Colonic mucosa (tissue), 4 donors: ENCODE results near the gene HIF3A. TPM values are rescaled to one million over a fixed set of nuclear protein-coding genes. Genes with fewer than 3 reads are reported as not detected.

ENCODE experiments used
- DNase-seq: peaks from one replicate; pipeline ENCODE4 v3.0.0-alpha.2; 2020
- H3K27ac ChIP-seq: fragments of 200-600 bp; one replicate; pipeline ENCODE4 v1.8.0; 2021
- H3K27me3 ChIP-seq: fragments of 200-600 bp; one replicate; pipeline ENCODE4 v1.8.0; 2021
- H3K36me3 ChIP-seq: fragments of 200-600 bp; one replicate; pipeline ENCODE4 v1.8.0; 2021
- H3K4me1 ChIP-seq: fragments of 200-600 bp; one replicate; pipeline ENCODE4 v1.8.0; 2021; ENCODE audit warnings: mild to moderate bottlenecking
- H3K4me3 ChIP-seq: fragments of 200-600 bp; one replicate; pipeline ENCODE4 v1.8.0; 2021
- H3K9ac ChIP-seq, 2 donors: one replicate each; pipeline ENCODE4 v1.7.0; 2013; ENCODE audit warnings: control low read depth in 2 of 2, low read depth in 2 of 2, low read length in 2 of 2
- H3K9me3 ChIP-seq: fragments of 200-600 bp; one replicate; pipeline ENCODE4 v1.8.0; 2021
- CTCF ChIP-seq: fragments of 200-600 bp; IDR thresholded peaks from one replicate; pipeline ENCODE4 v1.8.0; 2022; ENCODE audit warnings: antibody characterized with exemption, mild to moderate bottlenecking
- intact Hi-C: fragments of 100-400 bp; cut with DNase I; formaldehyde crosslinking; loops from one replicate; pipeline ENCODE4 v1.14.1; 2022
- total RNA-seq, 2 donors: library from RNA; stranded (reverse); fragmentation: NEBNext Ultra II Directional in 1 of 2; extraction: Animal tissue kit (Norgen Biotek cat#: 25700) in 1 of 2; gene quantifications; one replicate each; pipeline ENCODE4 v1.2.1, GENCODE V29; 2021
- donor health status: healthy.
- donor health status: DM: no; HTN: no; CAD: no.
- donor health status: DM: no; HTN: no; CAD: no.

The HIF3A gene
- total RNA-seq, 2 donors from 2014 or later = 5.7 to 7.1 TPM

GRCh38 chr19:46357846-46358583, 61.2 kb downstream of the HIF3A start:
- no peaks in the 10 kb centered on the region for H3K27me3 ChIP-seq
- no peak overlapping the region for H3K9ac ChIP-seq
- H3K4me1 ChIP-seq = no peaks in the 10 kb centered on the region
- H3K36me3 ChIP-seq = no peaks in the 10 kb centered on the region
- no peaks in the 10 kb centered on the region for H3K9me3 ChIP-seq
- TF ChIP-seq CTCF = no peak
- no peak for DNase-seq
- no peak overlapping the region for H3K4me3 ChIP-seq
- no peak overlapping the region for H3K27ac ChIP-seq
- intact Hi-C loops = no loop called here

DNA sequence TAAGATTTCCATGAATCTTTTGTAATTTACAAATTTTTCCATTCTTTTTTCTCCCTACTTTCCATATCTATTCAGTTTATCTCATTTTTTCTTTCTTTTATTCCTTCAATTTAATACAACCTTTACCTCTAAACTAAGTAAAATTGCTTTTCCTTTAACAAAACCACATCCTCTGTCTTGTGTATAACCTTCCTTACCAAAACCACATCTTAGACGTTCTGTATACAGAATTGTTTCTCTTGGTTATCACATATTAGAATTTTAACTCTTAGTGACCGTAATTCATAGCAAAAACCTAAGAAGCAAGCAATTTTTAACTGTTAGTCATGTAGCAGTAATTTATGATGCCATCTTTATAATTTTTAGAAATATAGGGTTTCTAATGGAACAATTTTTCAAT, 65.1 kb downstream of the HIF3A start:
- H3K27me3 ChIP-seq = no peaks in the 10 kb centered on the region
- no peak overlapping the region for H3K9ac ChIP-seq
- no peaks in the 10 kb centered on the region for H3K9me3 ChIP-seq
- no peak for DNase-seq
- no peaks in the 10 kb centered on the region for H3K4me1 ChIP-seq
- H3K4me3 ChIP-seq = no peak overlapping the region
- TF ChIP-seq CTCF = no peak
- no peak overlapping the region for H3K27ac ChIP-seq
- intact Hi-C loops = no loop called here
- H3K36me3 ChIP-seq = no peaks in the 10 kb centered on the region

DNA sequence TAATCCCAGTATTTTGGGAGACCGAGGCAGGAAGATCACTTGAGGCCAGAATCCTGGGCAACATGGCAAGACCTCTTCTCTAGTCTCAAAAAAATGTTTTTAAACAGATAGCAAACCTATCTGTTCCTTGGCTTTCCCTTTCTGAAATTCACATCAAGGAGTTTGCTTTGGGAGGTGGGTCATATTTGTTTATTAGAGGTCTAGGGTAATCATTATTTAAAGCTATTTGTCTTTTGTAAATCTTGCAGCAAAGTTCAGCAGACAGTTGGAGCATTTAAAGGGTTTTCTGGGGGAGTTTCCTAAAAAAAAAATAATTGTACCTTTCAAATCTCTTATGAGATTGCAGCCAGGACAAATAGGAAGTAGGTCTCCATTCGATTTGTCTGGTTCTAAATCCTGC, 67.5 kb downstream of the HIF3A start:
- Histone ChIP-seq H3K4me3 (no peak overlapping the region), H3K27ac (no peak overlapping the region), H3K9ac (no peak overlapping the region), H3K27me3 (no peaks in the 10 kb centered on the region), H3K4me1 (no peaks in the 10 kb centered on the region), H3K9me3 (no peaks in the 10 kb centered on the region), H3K36me3 (no peaks in the 10 kb centered on the region)
- intact Hi-C loops = no loop called here
- TF ChIP-seq CTCF = no peak
- no peak for DNase-seq

GRCh38 chr19:46365561-46365960, 68.7 kb downstream of the HIF3A start:
- Histone ChIP-seq H3K27ac (no peak overlapping the region), H3K36me3 (no peaks in the 10 kb centered on the region)

DNA sequence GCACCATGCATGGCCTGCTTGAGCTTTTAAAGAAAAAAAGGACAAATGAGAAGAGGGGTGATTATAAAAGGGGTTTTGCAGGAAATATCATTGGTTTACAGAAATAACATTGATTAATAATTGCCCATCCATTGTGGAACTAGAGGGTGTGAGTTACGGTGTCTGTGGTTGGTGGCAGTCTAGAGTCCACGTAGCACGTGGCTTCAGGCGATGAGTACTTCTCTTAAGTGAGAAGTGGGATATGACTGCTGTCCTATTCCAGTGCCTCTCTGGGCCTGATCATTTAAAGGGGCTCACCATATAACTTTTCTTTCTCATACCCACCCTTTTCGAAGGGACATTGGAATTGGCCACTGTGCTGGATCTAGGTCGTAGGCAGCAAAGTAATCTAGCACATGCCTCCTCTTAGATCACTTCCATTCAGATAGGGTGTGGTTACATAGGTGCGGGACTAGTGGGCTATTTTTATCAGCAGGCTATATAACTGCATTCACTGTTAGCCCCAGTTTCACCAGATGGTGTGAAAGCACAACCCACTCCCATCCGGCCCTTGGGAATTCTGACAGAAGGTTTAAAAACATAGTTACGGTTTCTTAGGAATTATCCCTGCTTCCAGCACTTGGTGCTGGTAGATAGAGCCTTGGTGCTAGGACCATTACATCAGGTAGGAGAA, 69.9 kb downstream of the HIF3A start:
- H3K9me3 ChIP-seq = no peaks in the 10 kb centered on the region
- DNase-seq = no peak
- no peak overlapping the region for H3K4me3 ChIP-seq
- H3K9ac ChIP-seq = no peak overlapping the region
- no peaks in the 10 kb centered on the region for H3K27me3 ChIP-seq
- intact Hi-C loops = no loop called here
- no peak for TF ChIP-seq CTCF
- H3K36me3 ChIP-seq = no peaks in the 10 kb centered on the region
- no peaks in the 10 kb centered on the region for H3K4me1 ChIP-seq
- H3K27ac ChIP-seq = no peak overlapping the region

More at GRCh38 chr19:46365561-46365960, 68.7 kb downstream of the HIF3A start:
- Histone ChIP-seq H3K4me3 (no peak overlapping the region), H3K27me3 (no peaks in the 10 kb centered on the region), H3K4me1 (no peaks in the 10 kb centered on the region), H3K9me3 (no peaks in the 10 kb centered on the region), H3K9ac (no peak overlapping the region)
- TF ChIP-seq CTCF = no peak
- intact Hi-C loops = no loop called here
- no peak for DNase-seq
